Measurements from ENCODE around the gene ARHGAP5. TPM values are rescaled to one million over a fixed set of nuclear protein-coding genes. Genes with fewer than 3 reads are reported as not detected.

Gene ARHGAP5
- total and polyA plus RNA-seq, 2 donors (not counting 3 experiments of a cell fraction or from before 2014, with no cell fraction given): 4.3 to 36.2 TPM

GRCh38 chr14:32121536-32121935, 44.4 kb downstream of the ARHGAP5 start:
- Histone ChIP-seq H3K79me2 (ENCODE audit: control insufficient read depth, insufficient read depth, low read length) (peaks cover 35% of the 10 kb centered on the region), H3K27ac (ENCODE audit: insufficient read depth, low read depth, low read length) (no peak overlapping the region), H3K9me3 (replicated peaks; ENCODE audit: control insufficient read depth, insufficient read depth, low read length) (no peaks in the 10 kb centered on the region), H3K36me3 (ENCODE audit: control insufficient read depth in 2 of 2, extremely low read depth in 1 of 2, insufficient read depth in 2 of 2, low read length in 2 of 2) (no peaks in the 10 kb centered on the region), H4K20me1 (replicated peaks; ENCODE audit: control insufficient read depth, extremely low read depth, insufficient read depth, low read length) (no peaks in the 10 kb centered on the region), H3K27me3 (ENCODE audit: control insufficient read depth in 2 of 2, insufficient read depth in 2 of 2, low read length in 2 of 2) (no peaks in the 10 kb centered on the region), H3K4me1 (ENCODE audit: control insufficient read depth, extremely low read depth, insufficient read depth, low read length) (no peaks in the 10 kb centered on the region), H3K9me1 (replicated peaks; ENCODE audit: control insufficient read depth, extremely low read depth, insufficient read depth, low read length) (peaks cover 2% of the 10 kb centered on the region), H3K9ac (replicated peaks; ENCODE audit: extremely low read depth, insufficient read depth, low read length) (no peak overlapping the region), H2AFZ (ENCODE audit: low read depth, low read length) (no peak overlapping the region), H3K4me3 (replicated peaks in 1 of 3; ENCODE audit: insufficient read depth in 1 of 3, low read depth in 1 of 3, low read length in 3 of 3) (no peak overlapping the region), H3K4me2 (ENCODE audit: insufficient read depth, low read length) (no peak overlapping the region)
- TF ChIP-seq EZH2 (IDR thresholded peaks at IDR 0.05; ENCODE audit: borderline replicate concordance, low read depth, low read length, severe bottlenecking): no peak
- no peak for TF ChIP-seq MYC (IDR thresholded peaks at IDR 0.05; ENCODE audit: low read depth, low read length)
- no peak for TF ChIP-seq GATA2 (IDR thresholded peaks at IDR 0.05; ENCODE audit: insufficient read depth, insufficient read length, low read depth, low read length)
- TF ChIP-seq POLR2A (IDR thresholded peaks at IDR 0.05; ENCODE audit: low read depth, low read length): no peak
- no peak for TF ChIP-seq FOS (IDR thresholded peaks at IDR 0.05; ENCODE audit: borderline replicate concordance, insufficient read depth, low read length)
- TF ChIP-seq POLR2AphosphoS5 (IDR thresholded peaks at IDR 0.05; ENCODE audit: insufficient read depth, low read depth, low read length): no peak
- no peak for TF ChIP-seq MAX (IDR thresholded peaks at IDR 0.05; ENCODE audit: insufficient read depth, insufficient read length)
- no peak for TF ChIP-seq CTCF (IDR thresholded peaks at IDR 0.05; ENCODE audit: extremely low read depth in 1 of 2, insufficient read depth in 1 of 2, low read depth in 1 of 2, low read length in 2 of 2)
- no peak for TF ChIP-seq JUN (IDR thresholded peaks at IDR 0.05; ENCODE audit: borderline replicate concordance, insufficient read depth, insufficient read length, low read depth)
- ChIA-PET POLR2A (no interaction called here), CTCF (interaction anchor here (0.8 kb wide), 1 partner anchor 393 kb away, joined by 3 read pairs; no protein-coding TSS in a partner anchor)
- intact Hi-C loops (cut with micrococcal nuclease) (no loop called here), dilution Hi-C loops (cut with MboI; ENCODE audit: extremely low pct_ligation_motif_present, low sequenced_read_pairs) (no loop called here)
- FAIRE-seq (no peak), DNase-seq (ENCODE audit: low read depth, low spot score) (no peak)
- no TSS peak for BruUV-seq (replicated peaks)
